DND-41 (cell line): Measurements from ENCODE around the gene ZNF488.

Source experiments
- ATAC-seq: fragments of 200-7000 bp; cut with Tn5 transposase; 3 replicates; pipeline ENCODE4 v1.9.1; 2021; ENCODE audit warnings: low read depth; ENCODE audit not compliant: insufficient read depth
- DNase-seq: peaks from one replicate; pipeline ENCODE4 v3.0.0-alpha.2; 2020
- H2AFZ ChIP-seq: 2 replicates; pipeline ENCODE4 v1.6.0; 2012; ENCODE audit warnings: low read depth, low read length
- H3K27ac ChIP-seq: 2 replicates; pipeline ENCODE4 v1.5.1; 2012; ENCODE audit warnings: low read length, inconsistent platforms
- H3K27me3 ChIP-seq: fragments of 200-600 bp; sonication (generic); 2 replicates; pipeline ENCODE4 v1.6.0; 2012; ENCODE audit warnings: low read length, mild to moderate bottlenecking, inconsistent platforms; ENCODE audit not compliant: insufficient read depth, poor library complexity
- H3K36me3 ChIP-seq: 2 replicates; pipeline ENCODE4 v1.5.1; 2012; ENCODE audit warnings: low read length, inconsistent platforms; ENCODE audit not compliant: insufficient read depth
- H3K4me1 ChIP-seq: 2 replicates; pipeline ENCODE4 v1.5.1; 2012; ENCODE audit warnings: mild to moderate bottlenecking, low read length; ENCODE audit not compliant: insufficient read depth
- H3K4me2 ChIP-seq: 2 replicates; pipeline ENCODE4 v1.6.0; 2012; ENCODE audit warnings: mild to moderate bottlenecking, moderate library complexity, low read length, inconsistent platforms; ENCODE audit not compliant: insufficient read depth
- H3K4me3 ChIP-seq, 2 experiments: fragments of 200-600 bp in 1 of 2; shearing (Covaris generic) in 1 of 2; 2 replicates each; pipeline ENCODE4 v1.5.1; 2012 to 2016; ENCODE audit warnings: inconsistent platforms in 2 of 2, low read length in 2 of 2, mild to moderate bottlenecking in 2 of 2, low read depth in 1 of 2, moderate library complexity in 1 of 2
- H3K79me2 ChIP-seq: 2 replicates; pipeline ENCODE4 v1.6.0; 2012; ENCODE audit warnings: low read length, inconsistent platforms; ENCODE audit not compliant: insufficient read depth
- H3K9ac ChIP-seq: 2 replicates; pipeline ENCODE4 v1.6.0; 2012; ENCODE audit warnings: low read depth, mild to moderate bottlenecking, inconsistent platforms, low read length, moderate library complexity
- H3K9me3 ChIP-seq: 2 replicates; pipeline ENCODE4 v1.5.1; 2012; ENCODE audit warnings: low read length, moderate library complexity, mild to moderate bottlenecking, inconsistent platforms; ENCODE audit not compliant: insufficient read depth, severe bottlenecking
- H4K20me1 ChIP-seq: 2 replicates; pipeline ENCODE4 v1.6.0; 2012; ENCODE audit warnings: low read length; ENCODE audit not compliant: insufficient read depth
- EZH2 ChIP-seq: IDR thresholded peaks from 3 replicates; pipeline ENCODE4 v1.6.1; 2012; ENCODE audit warnings: borderline replicate concordance, low read depth, mild to moderate bottlenecking, moderate library complexity, low read length, inconsistent platforms; ENCODE audit not compliant: severe bottlenecking
- TF ChIP-seq, protein P1 (sequence below): IDR thresholded peaks from 2 replicates; pipeline ENCODE4 v1.5.1; 2012; ENCODE audit warnings: borderline replicate concordance, low read length, moderate library complexity, mild to moderate bottlenecking; ENCODE audit not compliant: poor library complexity, severe bottlenecking; ENCODE audit errors: extremely low read depth

The ZNF488 gene

DNA sequence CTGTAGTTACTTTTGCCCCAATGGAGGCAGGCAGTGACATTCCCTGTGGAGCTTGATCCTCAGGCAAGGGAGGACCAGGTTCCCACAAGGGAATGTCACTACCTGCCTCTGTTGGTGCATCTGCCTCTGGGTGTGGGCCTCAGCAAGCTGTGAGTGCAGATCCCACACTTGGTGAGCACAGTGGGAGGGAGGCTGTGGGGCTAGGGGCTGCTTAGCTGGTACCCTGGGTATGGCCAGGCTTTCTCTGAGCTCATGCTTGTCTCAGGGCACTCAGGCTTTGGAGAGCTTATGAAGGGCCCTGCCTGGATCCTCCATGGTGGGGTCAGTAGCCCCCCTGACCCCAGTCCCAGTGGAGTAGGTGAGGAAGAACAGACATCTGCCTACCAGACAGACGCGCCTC is 16.2 kb upstream of the ZNF488 start:
- no peak for ATAC-seq
- Histone ChIP-seq H3K4me2 (no peak overlapping the region), H4K20me1 (no peaks in the 10 kb centered on the region), H3K4me1 (no peaks in the 10 kb centered on the region), H3K36me3 (no peaks in the 10 kb centered on the region), H3K9me3 (no peaks in the 10 kb centered on the region), H3K79me2 (no peaks in the 10 kb centered on the region), H3K9ac (no peak overlapping the region), H2AFZ (no peak overlapping the region), H3K27ac (no peak overlapping the region), H3K4me3 (no peak overlapping the region), H3K27me3 (peaks cover 15% of the 10 kb centered on the region)
- DNase-seq, result no peak
- TF ChIP-seq EZH2, result no peak
- TF ChIP-seq, protein P1, sequence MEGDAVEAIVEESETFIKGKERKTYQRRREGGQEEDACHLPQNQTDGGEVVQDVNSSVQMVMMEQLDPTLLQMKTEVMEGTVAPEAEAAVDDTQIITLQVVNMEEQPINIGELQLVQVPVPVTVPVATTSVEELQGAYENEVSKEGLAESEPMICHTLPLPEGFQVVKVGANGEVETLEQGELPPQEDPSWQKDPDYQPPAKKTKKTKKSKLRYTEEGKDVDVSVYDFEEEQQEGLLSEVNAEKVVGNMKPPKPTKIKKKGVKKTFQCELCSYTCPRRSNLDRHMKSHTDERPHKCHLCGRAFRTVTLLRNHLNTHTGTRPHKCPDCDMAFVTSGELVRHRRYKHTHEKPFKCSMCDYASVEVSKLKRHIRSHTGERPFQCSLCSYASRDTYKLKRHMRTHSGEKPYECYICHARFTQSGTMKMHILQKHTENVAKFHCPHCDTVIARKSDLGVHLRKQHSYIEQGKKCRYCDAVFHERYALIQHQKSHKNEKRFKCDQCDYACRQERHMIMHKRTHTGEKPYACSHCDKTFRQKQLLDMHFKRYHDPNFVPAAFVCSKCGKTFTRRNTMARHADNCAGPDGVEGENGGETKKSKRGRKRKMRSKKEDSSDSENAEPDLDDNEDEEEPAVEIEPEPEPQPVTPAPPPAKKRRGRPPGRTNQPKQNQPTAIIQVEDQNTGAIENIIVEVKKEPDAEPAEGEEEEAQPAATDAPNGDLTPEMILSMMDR, result no peak

DNA sequence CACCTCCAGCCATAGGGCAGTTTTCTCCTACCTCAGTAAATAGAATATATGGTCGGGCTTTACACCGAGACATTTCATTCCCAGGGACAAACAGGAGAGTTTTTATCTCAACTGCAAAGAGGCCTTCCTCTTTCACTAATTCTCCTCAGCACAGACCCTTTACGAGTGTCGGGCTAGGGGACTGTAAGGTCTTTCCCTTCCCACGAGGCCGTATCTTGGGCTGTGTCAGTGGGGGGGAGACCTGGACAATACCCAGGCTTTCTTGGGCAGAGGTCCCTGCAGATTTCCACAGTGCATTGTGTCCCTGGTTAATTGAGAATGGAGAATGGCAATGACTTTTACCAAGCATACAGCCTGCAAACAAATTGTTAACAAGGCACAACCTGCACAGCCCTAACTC is 13.2 kb upstream of the ZNF488 start:
- Histone ChIP-seq H3K79me2 (no peaks in the 10 kb centered on the region), H3K36me3 (no peaks in the 10 kb centered on the region), H3K27me3 (peaks cover 24% of the 10 kb centered on the region), H3K4me2 (no peak overlapping the region), H3K9ac (no peak overlapping the region), H3K9me3 (no peaks in the 10 kb centered on the region), H4K20me1 (no peaks in the 10 kb centered on the region), H3K27ac (no peak overlapping the region), H3K4me1 (no peaks in the 10 kb centered on the region), H3K4me3 (no peak overlapping the region), H2AFZ (no peak overlapping the region)
- DNase-seq (no peak), ATAC-seq (no peak)
- TF ChIP-seq, protein P1, result no peak
- no peak for TF ChIP-seq EZH2

DNA sequence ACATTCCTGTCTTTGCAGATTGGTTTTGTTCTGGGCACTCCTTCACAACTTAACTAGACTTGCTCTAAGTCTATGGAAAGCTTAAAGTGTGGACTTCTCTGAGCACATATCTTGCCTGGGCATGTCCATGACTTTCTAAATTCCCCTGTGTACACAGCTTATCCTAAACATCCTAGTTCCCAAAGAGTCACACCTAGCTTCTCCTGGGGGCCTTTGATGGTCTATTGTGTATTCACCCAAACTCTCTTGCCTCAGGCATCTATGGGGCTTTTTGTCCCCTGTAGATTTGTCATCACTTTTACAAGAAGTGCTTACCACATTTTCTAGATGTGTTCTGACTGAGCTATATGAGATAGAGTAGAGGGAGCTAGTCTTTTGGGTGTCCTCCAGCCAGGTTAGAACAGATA is 12.2 kb upstream of the ZNF488 start:
- no peaks in the 10 kb centered on the region for H3K9me3 ChIP-seq
- no peak for ATAC-seq
- H3K79me2 ChIP-seq, result no peaks in the 10 kb centered on the region
- no peak overlapping the region for H2AFZ ChIP-seq
- no peak overlapping the region for H3K4me3 ChIP-seq
- H3K4me1 ChIP-seq, result no peaks in the 10 kb centered on the region
- no peak overlapping the region for H3K9ac ChIP-seq
- H3K36me3 ChIP-seq, result no peaks in the 10 kb centered on the region
- no peak for TF ChIP-seq EZH2
- TF ChIP-seq, protein P1, result no peak
- H3K4me2 ChIP-seq, result no peak overlapping the region
- DNase-seq, result no peak
- no peak overlapping the region for H3K27ac ChIP-seq
- peaks cover 27% of the 10 kb centered on the region for H3K27me3 ChIP-seq
- no peaks in the 10 kb centered on the region for H4K20me1 ChIP-seq

DNA sequence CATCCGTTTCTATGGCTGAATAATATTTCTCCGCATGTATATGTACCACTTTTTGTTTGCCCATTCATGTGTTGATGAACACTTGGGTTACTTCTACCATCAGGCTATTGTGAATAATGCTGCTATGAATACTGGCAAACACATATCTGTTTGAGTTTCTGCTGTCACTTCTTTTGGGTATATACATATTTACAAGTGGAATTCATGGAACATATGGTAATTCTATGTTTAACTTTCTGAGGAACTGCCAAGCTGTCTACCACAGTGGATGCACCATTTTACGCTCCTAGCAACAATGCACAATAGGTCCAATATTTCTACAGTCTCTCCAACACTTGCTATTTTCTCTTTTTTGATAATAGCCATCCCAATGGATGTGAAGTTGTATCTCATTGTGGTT is 5.5 kb upstream of the ZNF488 start:
- no peaks in the 10 kb centered on the region for H3K79me2 ChIP-seq
- H3K27ac ChIP-seq, result no peak overlapping the region
- no peak overlapping the region for H3K4me2 ChIP-seq
- ATAC-seq (no peak), DNase-seq (no peak)
- no peaks in the 10 kb centered on the region for H4K20me1 ChIP-seq
- H3K9me3 ChIP-seq, result no peaks in the 10 kb centered on the region
- H3K27me3 ChIP-seq, result peaks cover 36% of the 10 kb centered on the region
- H3K9ac ChIP-seq, result no peak overlapping the region
- H3K4me1 ChIP-seq, result peaks cover 6% of the 10 kb centered on the region
- H3K4me3 ChIP-seq, result no peak overlapping the region
- no peak for TF ChIP-seq EZH2
- TF ChIP-seq, protein P1, result no peak
- no peaks in the 10 kb centered on the region for H3K36me3 ChIP-seq
- H2AFZ ChIP-seq, result no peak overlapping the region
